Measurements from ENCODE around the gene PTBP1. TPM values are rescaled to one million over a fixed set of nuclear protein-coding genes. Genes with fewer than 3 reads are reported as not detected.

PTBP1 gene
- total and polyA plus RNA-seq, 2 of the 13 experiments (the other 11 are each of a cell fraction or from before 2014, with no cell fraction given), result 195 to 288 TPM

GRCh38 chr19:797528-798414, 519 bp downstream of the PTBP1 start (continued):
- TF ChIP-seq, protein P1, sequence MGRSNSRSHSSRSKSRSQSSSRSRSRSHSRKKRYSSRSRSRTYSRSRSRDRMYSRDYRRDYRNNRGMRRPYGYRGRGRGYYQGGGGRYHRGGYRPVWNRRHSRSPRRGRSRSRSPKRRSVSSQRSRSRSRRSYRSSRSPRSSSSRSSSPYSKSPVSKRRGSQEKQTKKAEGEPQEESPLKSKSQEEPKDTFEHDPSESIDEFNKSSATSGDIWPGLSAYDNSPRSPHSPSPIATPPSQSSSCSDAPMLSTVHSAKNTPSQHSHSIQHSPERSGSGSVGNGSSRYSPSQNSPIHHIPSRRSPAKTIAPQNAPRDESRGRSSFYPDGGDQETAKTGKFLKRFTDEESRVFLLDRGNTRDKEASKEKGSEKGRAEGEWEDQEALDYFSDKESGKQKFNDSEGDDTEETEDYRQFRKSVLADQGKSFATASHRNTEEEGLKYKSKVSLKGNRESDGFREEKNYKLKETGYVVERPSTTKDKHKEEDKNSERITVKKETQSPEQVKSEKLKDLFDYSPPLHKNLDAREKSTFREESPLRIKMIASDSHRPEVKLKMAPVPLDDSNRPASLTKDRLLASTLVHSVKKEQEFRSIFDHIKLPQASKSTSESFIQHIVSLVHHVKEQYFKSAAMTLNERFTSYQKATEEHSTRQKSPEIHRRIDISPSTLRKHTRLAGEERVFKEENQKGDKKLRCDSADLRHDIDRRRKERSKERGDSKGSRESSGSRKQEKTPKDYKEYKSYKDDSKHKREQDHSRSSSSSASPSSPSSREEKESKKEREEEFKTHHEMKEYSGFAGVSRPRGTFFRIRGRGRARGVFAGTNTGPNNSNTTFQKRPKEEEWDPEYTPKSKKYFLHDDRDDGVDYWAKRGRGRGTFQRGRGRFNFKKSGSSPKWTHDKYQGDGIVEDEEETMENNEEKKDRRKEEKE (IDR thresholded peaks at IDR 0.05), result no peak
- TF ChIP-seq SP1 (IDR thresholded peaks at IDR 0.05) (no peak), SP1 (CRISPR knock-in tag; IDR thresholded peaks at IDR 0.05) (peak; percentile 28; the same call in 1 of the 2 replicates), ISL2 (CRISPR knock-in tag; IDR thresholded peaks at IDR 0.05) (0 out of 2 replicates have a peak, but pooled peaks have one; percentile 9), ZMYM4 (CRISPR knock-in tag; IDR thresholded peaks at IDR 0.05) (no peak), NR2F6 (IDR thresholded peaks at IDR 0.05) (no peak), NR2F6 (CRISPR knock-in tag; IDR thresholded peaks at IDR 0.05) (no peak; the same call in 1 of the 2 replicates)
- TF ChIP-seq, protein P2, sequence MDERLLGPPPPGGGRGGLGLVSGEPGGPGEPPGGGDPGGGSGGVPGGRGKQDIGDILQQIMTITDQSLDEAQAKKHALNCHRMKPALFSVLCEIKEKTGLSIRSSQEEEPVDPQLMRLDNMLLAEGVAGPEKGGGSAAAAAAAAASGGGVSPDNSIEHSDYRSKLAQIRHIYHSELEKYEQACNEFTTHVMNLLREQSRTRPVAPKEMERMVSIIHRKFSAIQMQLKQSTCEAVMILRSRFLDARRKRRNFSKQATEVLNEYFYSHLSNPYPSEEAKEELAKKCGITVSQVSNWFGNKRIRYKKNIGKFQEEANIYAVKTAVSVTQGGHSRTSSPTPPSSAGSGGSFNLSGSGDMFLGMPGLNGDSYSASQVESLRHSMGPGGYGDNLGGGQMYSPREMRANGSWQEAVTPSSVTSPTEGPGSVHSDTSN (CRISPR knock-in tag; IDR thresholded peaks at IDR 0.05), result no peak
- TF ChIP-seq, protein P3, sequence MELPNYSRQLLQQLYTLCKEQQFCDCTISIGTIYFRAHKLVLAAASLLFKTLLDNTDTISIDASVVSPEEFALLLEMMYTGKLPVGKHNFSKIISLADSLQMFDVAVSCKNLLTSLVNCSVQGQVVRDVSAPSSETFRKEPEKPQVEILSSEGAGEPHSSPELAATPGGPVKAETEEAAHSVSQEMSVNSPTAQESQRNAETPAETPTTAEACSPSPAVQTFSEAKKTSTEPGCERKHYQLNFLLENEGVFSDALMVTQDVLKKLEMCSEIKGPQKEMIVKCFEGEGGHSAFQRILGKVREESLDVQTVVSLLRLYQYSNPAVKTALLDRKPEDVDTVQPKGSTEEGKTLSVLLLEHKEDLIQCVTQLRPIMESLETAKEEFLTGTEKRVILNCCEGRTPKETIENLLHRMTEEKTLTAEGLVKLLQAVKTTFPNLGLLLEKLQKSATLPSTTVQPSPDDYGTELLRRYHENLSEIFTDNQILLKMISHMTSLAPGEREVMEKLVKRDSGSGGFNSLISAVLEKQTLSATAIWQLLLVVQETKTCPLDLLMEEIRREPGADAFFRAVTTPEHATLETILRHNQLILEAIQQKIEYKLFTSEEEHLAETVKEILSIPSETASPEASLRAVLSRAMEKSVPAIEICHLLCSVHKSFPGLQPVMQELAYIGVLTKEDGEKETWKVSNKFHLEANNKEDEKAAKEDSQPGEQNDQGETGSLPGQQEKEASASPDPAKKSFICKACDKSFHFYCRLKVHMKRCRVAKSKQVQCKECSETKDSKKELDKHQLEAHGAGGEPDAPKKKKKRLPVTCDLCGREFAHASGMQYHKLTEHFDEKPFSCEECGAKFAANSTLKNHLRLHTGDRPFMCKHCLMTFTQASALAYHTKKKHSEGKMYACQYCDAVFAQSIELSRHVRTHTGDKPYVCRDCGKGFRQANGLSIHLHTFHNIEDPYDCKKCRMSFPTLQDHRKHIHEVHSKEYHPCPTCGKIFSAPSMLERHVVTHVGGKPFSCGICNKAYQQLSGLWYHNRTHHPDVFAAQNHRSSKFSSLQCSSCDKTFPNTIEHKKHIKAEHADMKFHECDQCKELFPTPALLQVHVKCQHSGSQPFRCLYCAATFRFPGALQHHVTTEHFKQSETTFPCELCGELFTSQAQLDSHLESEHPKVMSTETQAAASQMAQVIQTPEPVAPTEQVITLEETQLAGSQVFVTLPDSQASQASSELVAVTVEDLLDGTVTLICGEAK (IDR thresholded peaks at IDR 0.05), result no peak
- TF ChIP-seq, protein P3 (CRISPR knock-in tag; IDR thresholded peaks at IDR 0.05), result peak; percentile 16; the same call in 1 of the 2 replicates
- TF ChIP-seq, protein P4, sequence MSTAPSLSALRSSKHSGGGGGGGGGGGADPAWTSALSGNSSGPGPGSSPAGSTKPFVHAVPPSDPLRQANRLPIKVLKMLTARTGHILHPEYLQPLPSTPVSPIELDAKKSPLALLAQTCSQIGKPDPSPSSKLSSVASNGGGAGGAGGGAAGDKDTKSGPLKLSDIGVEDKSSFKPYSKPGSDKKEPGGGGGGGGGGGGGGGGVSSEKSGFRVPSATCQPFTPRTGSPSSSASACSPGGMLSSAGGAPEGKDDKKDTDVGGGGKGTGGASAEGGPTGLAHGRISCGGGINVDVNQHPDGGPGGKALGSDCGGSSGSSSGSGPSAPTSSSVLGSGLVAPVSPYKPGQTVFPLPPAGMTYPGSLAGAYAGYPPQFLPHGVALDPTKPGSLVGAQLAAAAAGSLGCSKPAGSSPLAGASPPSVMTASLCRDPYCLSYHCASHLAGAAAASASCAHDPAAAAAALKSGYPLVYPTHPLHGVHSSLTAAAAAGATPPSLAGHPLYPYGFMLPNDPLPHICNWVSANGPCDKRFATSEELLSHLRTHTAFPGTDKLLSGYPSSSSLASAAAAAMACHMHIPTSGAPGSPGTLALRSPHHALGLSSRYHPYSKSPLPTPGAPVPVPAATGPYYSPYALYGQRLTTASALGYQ (CRISPR knock-in tag; IDR thresholded peaks at IDR 0.05), result no peak
- TF ChIP-seq, protein P5, sequence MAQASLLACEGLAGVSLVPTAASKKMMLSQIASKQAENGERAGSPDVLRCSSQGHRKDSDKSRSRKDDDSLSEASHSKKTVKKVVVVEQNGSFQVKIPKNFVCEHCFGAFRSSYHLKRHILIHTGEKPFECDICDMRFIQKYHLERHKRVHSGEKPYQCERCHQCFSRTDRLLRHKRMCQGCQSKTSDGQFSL (CRISPR knock-in tag; IDR thresholded peaks at IDR 0.05), result no peak
- TF ChIP-seq, protein P6, sequence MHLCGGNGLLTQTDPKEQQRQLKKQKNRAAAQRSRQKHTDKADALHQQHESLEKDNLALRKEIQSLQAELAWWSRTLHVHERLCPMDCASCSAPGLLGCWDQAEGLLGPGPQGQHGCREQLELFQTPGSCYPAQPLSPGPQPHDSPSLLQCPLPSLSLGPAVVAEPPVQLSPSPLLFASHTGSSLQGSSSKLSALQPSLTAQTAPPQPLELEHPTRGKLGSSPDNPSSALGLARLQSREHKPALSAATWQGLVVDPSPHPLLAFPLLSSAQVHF (CRISPR knock-in tag; IDR thresholded peaks at IDR 0.05), result no peak
